ENCODE results near the gene SMARCA4.
"Not testable (repeated sequence)": the region's sequence is repeated elsewhere in the genome, so short reads cannot be mapped to it uniquely, and the experiment has no call there.

Gene SMARCA4

DNA sequence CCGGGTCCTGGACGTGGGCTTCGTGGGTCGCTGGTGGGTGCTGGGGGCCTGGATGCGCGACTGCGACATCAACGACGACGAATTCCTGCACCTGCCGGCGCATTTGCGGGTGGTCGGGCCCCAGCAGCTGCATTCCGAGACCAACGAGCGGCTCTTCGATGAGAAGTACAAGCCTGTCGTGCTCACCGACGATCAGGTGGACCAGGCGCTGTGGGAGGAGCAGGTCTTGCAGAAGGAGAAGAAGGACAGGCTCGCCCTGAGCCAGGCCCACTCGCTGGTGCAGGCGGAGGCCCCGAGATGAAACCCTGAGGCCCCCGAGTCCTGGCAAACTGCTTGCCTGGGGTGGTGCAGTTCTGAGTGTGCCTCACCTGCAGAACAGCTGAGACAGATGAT, 31.4 kb upstream of the SMARCA4 start:
- no peak for DNase-seq

- no peak for DNase-seq
Observed at GRCh38 chr19:10935371-10936059, 25.3 kb upstream of the SMARCA4 start.

GRCh38 chr19:10936661-10937084, 24.2 kb upstream of the SMARCA4 start:
- peak; percentile 74 to 93 for DNase-seq

- not testable (repeated sequence) for DNase-seq
Observed at GRCh38 chr19:10941649-10942048, 19.2 kb upstream of the SMARCA4 start.

DNA sequence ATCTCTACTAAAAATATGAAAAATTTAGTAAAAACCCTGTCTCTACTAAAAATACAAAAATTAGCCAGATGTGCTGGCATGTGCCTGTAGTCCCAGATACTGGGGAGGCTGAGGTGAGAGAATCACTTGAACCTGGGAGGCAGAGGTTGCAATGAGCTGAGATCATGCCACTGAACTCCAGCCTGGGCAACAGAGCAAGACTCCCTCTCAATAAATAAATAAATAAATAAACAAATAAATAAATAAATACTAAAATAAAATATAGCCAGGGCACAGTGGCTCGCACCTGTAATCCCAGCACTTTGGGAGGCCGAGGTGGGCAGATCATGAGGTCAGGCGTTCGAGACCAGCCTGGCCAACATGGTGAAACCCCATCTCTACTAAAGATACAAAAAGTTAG, 17.4 kb upstream of the SMARCA4 start:
- not testable (repeated sequence) for DNase-seq

DNA sequence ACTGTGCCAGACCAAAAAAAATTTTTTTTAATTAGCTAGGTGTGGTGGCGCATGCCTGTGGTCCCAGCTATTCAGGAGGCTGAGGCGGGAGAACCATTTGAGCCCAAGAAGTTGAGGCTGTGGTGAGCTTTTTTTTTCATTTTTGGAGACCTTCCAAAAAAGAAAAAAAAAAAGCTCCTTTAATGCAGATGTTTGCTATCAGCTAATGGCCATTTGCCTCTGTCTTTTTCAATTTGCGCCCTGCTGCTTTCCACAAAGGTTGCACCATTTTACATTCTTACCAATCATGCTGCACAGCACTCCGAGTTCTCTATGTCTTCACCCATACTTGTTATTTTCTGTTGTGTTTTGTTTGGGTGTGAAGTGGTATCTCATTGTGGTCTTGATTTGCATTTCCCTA, 15.6 kb upstream of the SMARCA4 start:
- DNase-seq = no peak

DNA sequence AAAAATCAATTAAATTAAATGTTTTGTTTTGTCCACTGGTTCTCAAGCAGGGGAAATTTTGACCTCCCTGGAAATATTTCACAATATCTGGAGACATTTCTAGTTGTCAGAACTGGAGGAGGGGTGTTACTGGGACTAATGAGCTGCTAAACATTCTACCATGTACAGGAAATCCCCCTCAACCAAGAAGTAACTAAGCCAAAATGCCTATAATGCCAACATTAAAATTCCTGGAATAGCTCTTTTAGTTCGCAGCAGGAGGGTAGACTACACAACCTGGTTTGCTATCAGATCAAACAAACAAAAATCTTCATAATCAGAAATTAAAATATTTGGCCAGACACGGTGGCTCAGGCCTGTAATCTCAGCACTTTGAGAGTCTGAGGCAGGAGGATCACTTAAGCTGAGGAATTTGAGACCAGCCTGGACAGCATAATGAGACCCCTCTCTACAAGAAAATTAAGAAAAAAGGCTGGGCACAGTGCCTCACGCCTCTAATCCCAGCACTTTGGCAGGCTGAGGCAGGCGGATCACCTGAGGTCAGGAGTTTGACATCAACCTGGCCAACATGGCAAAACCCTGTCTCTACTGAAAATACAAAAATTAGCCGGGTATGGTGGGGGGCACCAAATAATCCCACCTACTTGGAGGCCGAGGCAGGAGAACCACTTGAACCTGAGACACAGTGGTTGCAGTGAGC, 13.7 kb upstream of the SMARCA4 start:
- no peak for DNase-seq

- no peak for DNase-seq
Observed at GRCh38 chr19:10952809-10953208, 8.0 kb upstream of the SMARCA4 start.

- not testable (repeated sequence) for DNase-seq
Observed at GRCh38 chr19:10959277-10959968, 1.4 kb upstream of the SMARCA4 start.

DNA sequence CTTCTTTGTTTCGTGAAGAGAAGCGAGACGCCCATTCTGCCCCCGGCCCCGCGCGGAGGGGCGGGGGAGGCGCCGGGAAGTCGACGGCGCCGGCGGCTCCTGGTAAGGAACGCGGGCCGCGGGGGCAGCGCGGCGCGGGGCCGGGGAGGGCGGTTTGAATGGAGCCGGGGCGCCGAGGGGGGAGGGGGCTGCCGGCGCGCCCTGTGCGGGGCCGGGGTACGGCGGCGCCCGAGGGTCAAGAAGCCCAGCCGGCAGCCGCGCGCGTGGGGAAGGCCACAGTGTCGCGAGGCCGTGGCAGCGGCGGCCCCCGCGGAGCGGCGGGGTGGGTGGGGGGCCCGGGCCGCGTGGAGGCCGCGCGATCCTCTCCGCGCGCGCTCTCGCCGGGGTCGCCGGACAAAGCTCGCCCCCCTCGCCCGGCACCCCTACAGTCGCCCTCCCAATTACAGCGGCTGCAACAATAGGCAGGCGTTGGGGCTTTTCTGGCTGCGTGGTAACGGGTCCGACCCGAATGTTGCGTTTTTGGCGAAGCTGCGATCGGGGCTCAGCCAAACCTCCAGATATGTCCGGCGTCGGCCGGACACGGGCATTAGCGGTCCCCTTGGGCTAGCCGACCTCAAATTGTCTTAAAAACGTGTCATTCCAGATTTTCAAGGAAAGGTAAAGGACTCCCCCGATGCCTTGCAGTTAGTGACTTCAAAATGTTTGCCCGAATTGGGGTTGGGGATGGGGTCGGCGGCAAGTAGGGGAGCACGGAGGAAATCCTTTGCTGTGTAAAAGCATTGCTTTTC, 437 bp downstream of the SMARCA4 start:
- no peak for DNase-seq

DNA sequence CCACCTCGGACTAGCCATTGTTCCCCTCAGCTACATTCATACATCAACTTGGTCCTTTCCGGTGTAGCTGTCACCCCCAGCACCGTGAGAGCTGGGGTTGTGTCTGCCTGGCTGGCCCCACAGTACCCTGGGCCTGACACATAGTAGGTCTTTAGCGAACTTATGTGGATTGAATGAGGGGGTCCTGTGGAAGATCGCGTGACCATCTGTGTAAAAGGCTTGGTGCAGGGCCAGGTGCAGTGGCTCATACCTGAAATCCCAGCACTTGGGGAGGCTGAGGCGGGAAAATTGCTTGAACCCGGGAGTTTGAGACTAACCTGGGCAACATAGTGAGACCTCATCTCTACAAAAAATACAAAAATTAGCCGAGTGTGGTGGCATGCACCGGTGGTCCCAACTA, 2.0 kb downstream of the SMARCA4 start:
- DNase-seq = no peak

GRCh38 chr19:10963865-10964264, 3.0 kb downstream of the SMARCA4 start:
- no peak for DNase-seq

DNA sequence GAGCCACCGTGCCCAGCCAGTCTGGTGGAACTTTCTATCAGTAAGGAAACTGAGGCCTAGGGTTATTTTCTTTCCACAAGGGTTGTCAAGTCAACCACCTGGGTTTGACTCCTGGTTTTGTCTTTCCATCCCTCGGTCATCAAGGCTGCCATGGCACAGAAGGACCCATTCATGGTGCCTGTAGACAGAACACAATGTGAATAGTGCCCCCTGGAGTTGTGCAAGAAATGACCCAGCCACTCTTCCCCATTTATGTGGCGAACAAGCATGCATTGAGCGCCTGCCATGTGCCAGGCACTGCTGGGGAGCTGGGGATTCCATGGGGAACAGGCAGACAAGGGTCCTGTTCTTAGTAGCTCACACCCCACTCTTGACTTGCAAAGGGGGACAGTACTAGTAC, 4.1 kb downstream of the SMARCA4 start:
- no peak for DNase-seq

DNA sequence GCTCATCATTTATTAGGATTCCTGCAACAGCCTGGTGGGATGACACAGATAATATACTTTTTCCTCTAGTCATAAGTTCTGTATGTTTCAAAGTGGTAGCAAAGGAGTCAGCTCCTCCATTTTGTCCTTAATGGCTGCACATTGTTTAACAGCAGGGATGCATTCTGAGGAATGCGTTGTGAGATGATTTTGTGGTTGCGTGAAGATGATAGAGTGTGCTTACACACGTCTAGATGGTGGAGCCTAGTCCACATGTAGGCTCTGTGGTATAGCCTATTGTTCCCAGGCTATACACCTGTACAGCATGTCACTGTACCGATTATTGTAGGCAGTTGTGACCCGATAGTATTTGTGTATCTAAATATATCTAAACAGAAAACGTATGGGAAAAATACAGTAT, 4.6 kb downstream of the SMARCA4 start:
- DNase-seq = no peak

GRCh38 chr19:10966809-10967208, 6.0 kb downstream of the SMARCA4 start:
- DNase-seq = no peak

DNA sequence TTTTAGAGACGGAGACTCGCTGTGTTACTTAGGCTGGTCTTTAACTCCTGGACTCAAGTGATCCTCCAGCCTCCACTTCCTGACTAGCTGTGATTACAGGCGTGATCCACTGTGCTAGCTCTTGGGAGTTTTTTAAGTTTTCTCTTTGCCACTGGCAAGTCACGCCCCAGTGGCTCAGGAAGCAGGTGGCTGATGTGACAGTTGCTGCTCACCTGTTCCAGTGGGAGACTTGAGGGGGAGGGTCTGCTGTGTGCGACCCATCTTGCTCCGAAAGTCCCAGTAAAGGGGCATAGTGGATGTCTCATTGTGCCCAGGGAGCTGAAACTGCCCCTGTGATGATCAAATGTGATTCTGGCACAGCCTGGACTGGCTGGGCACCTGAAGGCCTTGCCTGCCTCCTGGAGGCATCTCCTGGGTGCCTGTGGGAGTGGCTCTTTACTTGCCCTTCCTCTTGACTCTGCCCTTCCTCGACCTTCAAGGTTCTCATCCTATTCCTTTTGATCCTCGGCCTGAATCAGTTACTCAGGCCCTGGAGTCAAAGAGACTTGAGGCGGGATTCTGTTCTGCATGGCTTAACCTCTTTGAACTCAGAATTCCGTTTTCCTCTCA, 7.8 kb downstream of the SMARCA4 start:
- no peak for DNase-seq

GRCh38 chr19:10971107-10971726, 10.4 kb downstream of the SMARCA4 start:
- no peak for DNase-seq

DNA sequence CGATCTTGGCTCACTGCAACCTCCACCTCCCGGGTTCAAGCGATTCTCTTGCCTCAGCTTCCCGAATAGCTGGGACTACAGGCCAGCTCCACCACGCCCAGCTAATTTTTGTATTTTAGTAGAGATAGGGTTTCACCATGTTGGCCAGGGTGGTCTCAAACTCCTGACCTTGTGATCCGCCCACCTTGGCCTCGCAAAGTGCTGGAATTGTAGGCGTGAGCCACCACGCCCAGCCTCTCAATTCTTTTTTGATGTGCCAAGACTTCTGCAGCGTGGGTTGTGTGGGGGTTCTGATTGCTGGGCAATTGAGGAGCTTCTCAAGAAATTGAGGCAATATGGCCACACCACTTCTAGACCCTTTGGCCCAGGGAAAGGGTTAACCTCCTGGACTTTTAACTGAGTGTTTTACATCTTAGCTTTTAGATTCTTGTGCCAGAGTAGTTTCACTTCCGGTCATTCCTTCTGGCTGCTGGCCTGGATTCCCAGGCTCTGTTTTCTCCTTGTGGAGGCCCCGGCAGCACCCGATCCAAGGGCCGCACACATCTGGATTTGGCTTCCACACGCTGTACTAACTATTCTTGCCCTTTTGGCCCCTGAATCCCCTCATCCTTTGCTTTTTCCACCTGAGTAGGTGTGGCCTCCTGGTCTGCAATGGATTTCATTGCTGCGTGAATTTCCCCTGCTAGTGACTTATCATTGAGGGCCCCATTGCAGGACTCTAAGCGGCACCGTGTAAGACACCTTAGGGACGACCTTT, 14.7 kb downstream of the SMARCA4 start:
- DNase-seq = no peak

DNA sequence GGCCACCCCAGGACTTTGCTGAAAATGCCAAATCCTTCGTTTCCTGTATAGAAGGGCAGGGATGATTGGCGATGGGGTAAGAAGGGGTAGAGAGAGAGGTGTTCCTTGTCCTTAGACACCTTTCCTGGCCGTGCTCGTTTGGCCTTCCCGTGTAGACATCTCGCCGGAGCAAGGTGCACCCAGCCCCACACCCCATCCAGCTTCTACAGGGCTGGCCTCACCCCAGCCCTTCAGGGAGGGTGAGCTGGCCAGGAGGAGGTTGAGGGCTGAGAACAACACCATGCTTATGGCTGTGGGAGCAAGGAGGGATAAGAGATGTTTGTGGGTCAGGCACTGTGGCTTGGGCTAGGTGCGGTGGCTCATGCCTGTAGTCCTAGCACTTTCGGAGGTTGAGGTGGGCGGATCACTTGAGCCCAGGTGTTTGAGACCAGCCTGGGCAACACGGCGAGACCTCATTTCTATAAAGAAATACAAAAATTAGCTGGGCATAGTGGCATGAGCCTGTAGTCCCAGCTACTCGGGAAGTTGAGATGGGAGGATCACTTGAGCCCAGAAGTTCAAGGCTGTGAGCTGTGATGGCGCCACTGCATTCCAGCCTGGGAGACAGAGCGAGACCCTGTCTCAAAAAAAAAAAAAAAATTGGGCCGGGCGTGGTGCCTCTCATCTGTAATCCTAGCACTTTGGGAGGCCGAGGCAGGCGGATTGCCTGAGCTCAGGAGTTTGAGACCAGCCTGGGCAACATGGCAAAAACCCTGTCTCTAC, 15.5 kb downstream of the SMARCA4 start:
- no peak for DNase-seq

- DNase-seq = no peak
Observed at GRCh38 chr19:10977742-10978092, 16.9 kb downstream of the SMARCA4 start.

- DNase-seq = no peak
Observed at GRCh38 chr19:10979951-10980381, 19.1 kb downstream of the SMARCA4 start.
